Panc1 (cell line): ENCODE results near the gene TYW1B. TPM values are rescaled to one million over a fixed set of nuclear protein-coding genes. Genes with fewer than 3 reads are reported as not detected.
"Not testable (repeated sequence)": the region's sequence is repeated elsewhere in the genome, so short reads cannot be mapped to it uniquely, and the experiment has no call there.

ENCODE experiments used
- ATAC-seq: fragments of 200-7000 bp; cut with Tn5 transposase; 2 replicates; pipeline ENCODE4 v1.9.1; 2020; ENCODE audit warnings: mild to moderate bottlenecking, moderate library complexity
- BruUV-seq: library from RNA; stranded (reverse); fragments of 400-500 nt; replicated peaks from 2 replicates; lab custom pipeline; 2021; lab: Mats Ljungman, UMichigan
- CTCF ChIA-PET: fragments of 300-600 bp; sonication (Branson Sonifier 250); formaldehyde crosslinking; loops from one replicate; lab custom pipeline; 2022; ENCODE audit warnings: antibody characterized with exemption; lab: Charles Lee
- POLR2A ChIA-PET: fragments of 300-600 bp; sonication (Branson Sonifier 250); formaldehyde crosslinking; loops from one replicate; lab custom pipeline; 2022; ENCODE audit warnings: antibody characterized with exemption; lab: Charles Lee
- DNase-seq: peaks from one replicate; pipeline ENCODE4 v3.0.0-alpha.2; 2010; ENCODE audit warnings: low read depth, low spot score
- H3K27ac ChIP-seq: 2 replicates; pipeline ENCODE4 v1.5.1; 2011; ENCODE audit warnings: mild to moderate bottlenecking, low read length, inconsistent platforms
- H3K27me3 ChIP-seq: fragments of 200-500 bp; sonication (Bioruptor generic); 2 replicates; pipeline ENCODE4 v1.6.0; 2014; ENCODE audit warnings: low read length, inconsistent platforms; ENCODE audit not compliant: control insufficient read depth, insufficient read depth
- H3K36me3 ChIP-seq: fragments of 200-500 bp; sonication (Bioruptor generic); 2 replicates; pipeline ENCODE4 v1.5.1; 2014; ENCODE audit warnings: inconsistent platforms, mild to moderate bottlenecking, low read length, moderate library complexity; ENCODE audit not compliant: control insufficient read depth, insufficient read depth
- H3K4me1 ChIP-seq: 2 replicates; pipeline ENCODE4 v1.5.1; 2011; ENCODE audit warnings: inconsistent platforms, mild to moderate bottlenecking, low read length, moderate library complexity; ENCODE audit not compliant: control insufficient read depth, insufficient read depth
- H3K4me3 ChIP-seq, 2 experiments: 2 replicates each; pipeline ENCODE4 v1.5.1; 2011 to 2012; ENCODE audit warnings: low read depth in 2 of 2, low read length in 2 of 2, mild to moderate bottlenecking in 2 of 2, inconsistent platforms in 1 of 2, moderate library complexity in 1 of 2
- H3K9me3 ChIP-seq: fragments of 200-500 bp; sonication (Bioruptor generic); 2 replicates; pipeline ENCODE4 v1.5.1; 2014; ENCODE audit warnings: low read depth, mild to moderate bottlenecking, inconsistent platforms, low read length, moderate library complexity; ENCODE audit not compliant: control insufficient read depth, insufficient read depth
- CTCF ChIP-seq: fragments of 450-650 bp; IDR thresholded peaks from 2 replicates; pipeline ENCODE4 v1.5.1; 2017; ENCODE audit warnings: mild to moderate bottlenecking
- POLR2AphosphoS5 ChIP-seq: IDR thresholded peaks from 2 replicates; pipeline ENCODE4 v1.6.1; 2012; ENCODE audit warnings: mild to moderate bottlenecking, low read depth, low read length, moderate library complexity
- REST ChIP-seq, 2 experiments: IDR thresholded peaks; 2 replicates each; pipeline ENCODE4 v1.6.1; 2011 to 2012; ENCODE audit warnings: low read depth in 2 of 2, control low read depth in 1 of 2, low read length in 1 of 2, mild to moderate bottlenecking in 1 of 2, moderate library complexity in 1 of 2; ENCODE audit not compliant: insufficient read depth in 1 of 2
- SIN3A ChIP-seq: IDR thresholded peaks from 2 replicates; pipeline ENCODE4 v1.6.1; 2012; ENCODE audit warnings: low read depth, mild to moderate bottlenecking, low read length, moderate library complexity, borderline replicate concordance; ENCODE audit not compliant: insufficient read depth
- in situ Hi-C: cut with HindIII; loops from 2 replicates; pipeline ENCODE4 v1.10.0; 2016; ENCODE audit warnings: low sequenced_read_pairs, low pct_unique_long_range_greater_than_20kb
- intact Hi-C: fragments of 100-400 bp; cut with micrococcal nuclease; formaldehyde crosslinking; loops from one replicate; pipeline ENCODE4 v1.10.0; 2022; ENCODE audit not compliant: unreplicated experiment
- total RNA-seq: library from RNA; stranded (reverse); gene quantifications from one replicate; pipeline ENCODE4 v1.2.1, GENCODE V29; 2021; ENCODE audit not compliant: unreplicated experiment

The TYW1B gene
- total RNA-seq, 1 experiment from 2014 or later, result 2.3 TPM

- no peaks in the 10 kb centered on the region for H3K4me1 ChIP-seq
- in situ Hi-C loops, result no loop called here
- no peak for TF ChIP-seq CTCF
- no peak for TF ChIP-seq SIN3A
- no peak for TF ChIP-seq POLR2AphosphoS5
- TF ChIP-seq REST (IDR thresholded peaks at IDR 0.05; ENCODE audit: insufficient read depth in 1 of 2, low read depth in 2 of 2, low read length in 1 of 2), result no peak
Measured at GRCh38 chr7:72793791-72794190, 34.2 kb downstream of the TYW1B start.

GRCh38 chr7:72790698-72791060 lies 37.3 kb downstream of the TYW1B start:
- H3K9me3 ChIP-seq, CTCF ChIA-PET, intact Hi-C loops, BruUV-seq, H3K4me3 ChIP-seq, H3K27ac ChIP-seq, in situ Hi-C loops, DNase-seq, POLR2A ChIA-PET, H3K4me1 ChIP-seq, H3K36me3 ChIP-seq, ATAC-seq, H3K27me3 ChIP-seq: not testable (repeated sequence)

More at GRCh38 chr7:72793791-72794190, 34.2 kb downstream of the TYW1B start:
- intact Hi-C loops, result no loop called here
- Histone ChIP-seq H3K4me3 (no peak overlapping the region), H3K9me3 (no peaks in the 10 kb centered on the region), H3K36me3 (no peaks in the 10 kb centered on the region), H3K27me3 (no peaks in the 10 kb centered on the region), H3K27ac (no peak overlapping the region)
- ATAC-seq (no peak), DNase-seq (no peak)
- POLR2A ChIA-PET, result no interaction called here
- no TSS peak for BruUV-seq
- CTCF ChIA-PET, result no interaction called here

- H3K27ac ChIP-seq, H3K4me3 ChIP-seq, DNase-seq, POLR2A ChIA-PET, BruUV-seq, H3K27me3 ChIP-seq, H3K9me3 ChIP-seq, H3K36me3 ChIP-seq, in situ Hi-C loops, CTCF ChIA-PET, ATAC-seq, intact Hi-C loops, H3K4me1 ChIP-seq: not testable (repeated sequence)
Measured at GRCh38 chr7:72790048-72790697, 37.8 kb downstream of the TYW1B start.
